ENCODE data around the gene DMD.
"Not testable (repeated sequence)": the region's sequence is repeated elsewhere in the genome, so short reads cannot be mapped to it uniquely, and the experiment has no call there.

DMD gene

DNA sequence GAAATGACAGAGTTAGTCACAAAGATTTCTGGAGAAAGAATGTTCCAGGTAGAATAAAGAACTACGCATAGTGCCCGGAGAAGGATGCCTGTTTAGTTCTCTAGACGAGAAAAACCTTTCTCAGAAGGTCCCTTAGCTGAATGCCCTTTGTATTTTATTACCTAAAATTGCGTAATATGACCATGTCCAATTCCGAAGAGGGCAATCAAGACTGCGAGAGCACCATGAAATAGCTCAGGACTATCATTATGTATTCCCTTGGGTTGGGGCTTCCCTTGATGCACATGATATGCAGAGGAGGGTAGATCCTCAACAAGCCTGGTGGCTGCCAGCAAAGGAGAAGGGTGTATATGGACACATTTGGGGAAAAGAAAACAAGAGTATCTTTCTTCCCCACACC, 1781.4 kb downstream of the DMD start:
- no peaks in the 10 kb centered on the region for H3K4me1 ChIP-seq
- TF ChIP-seq Cebpa-rat (IDR thresholded peaks at IDR 0.05) = peak; percentile 63; the same call in 1 of the 2 replicates
- no peaks in the 10 kb centered on the region for H3K9me3 ChIP-seq
- H3K4me3 ChIP-seq = no peak overlapping the region
- no peak overlapping the region for H3K9ac ChIP-seq
- H3K27me3 ChIP-seq = peaks cover 72% of the 10 kb centered on the region
- no peaks in the 10 kb centered on the region for H3K36me3 ChIP-seq
- no peaks in the 10 kb centered on the region for H4K20me1 ChIP-seq
- no peak overlapping the region for H3K4me2 ChIP-seq
- H3K27ac ChIP-seq = no peak overlapping the region

- Histone ChIP-seq H4K20me1 (no peaks in the 10 kb centered on the region), H3K4me3 (no peak overlapping the region), H3K4me1 (peaks cover 11% of the 10 kb centered on the region), H3K27ac (no peak overlapping the region), H3K9me3 (0 out of 2 replicates have a peak, but pooled peaks cover 4% of the 10 kb centered on the region), H3K36me3 (no peaks in the 10 kb centered on the region), H3K9ac (no peak overlapping the region; the same call in 1 of the 2 replicates), H3K27me3 (peaks cover 74% of the 10 kb centered on the region), H3K4me2 (peak overlapping the region; percentile 30; the same call in 1 of the 2 replicates)
- no peak for TF ChIP-seq Cebpa-rat (IDR thresholded peaks at IDR 0.05)
Observed at GRCh38 chrX:31423609-31424189, 1787.7 kb downstream of the DMD start.

GRCh38 chrX:31421441-31421840, 1789.9 kb downstream of the DMD start:
- no peak for TF ChIP-seq Cebpa-rat (IDR thresholded peaks at IDR 0.05)
- Histone ChIP-seq H3K27ac (no peak overlapping the region), H3K9me3 (peaks cover 7% of the 10 kb centered on the region; the same call in 1 of the 2 replicates), H4K20me1 (no peaks in the 10 kb centered on the region), H3K36me3 (no peaks in the 10 kb centered on the region), H3K4me1 (peaks cover 11% of the 10 kb centered on the region), H3K4me3 (no peak overlapping the region), H3K27me3 (peaks cover 73% of the 10 kb centered on the region), H3K9ac (no peak overlapping the region), H3K4me2 (no peak overlapping the region)

GRCh38 chrX:31420711-31421151, 1790.6 kb downstream of the DMD start:
- no peak overlapping the region for H3K27ac ChIP-seq
- H3K36me3 ChIP-seq = no peaks in the 10 kb centered on the region
- H3K9me3 ChIP-seq = peaks cover 7% of the 10 kb centered on the region; the same call in 1 of the 2 replicates
- H4K20me1 ChIP-seq = no peaks in the 10 kb centered on the region
- no peak overlapping the region for H3K9ac ChIP-seq
- peaks cover 11% of the 10 kb centered on the region for H3K4me1 ChIP-seq
- peaks cover 73% of the 10 kb centered on the region for H3K27me3 ChIP-seq
- TF ChIP-seq Cebpa-rat (IDR thresholded peaks at IDR 0.05) = no peak
- H3K4me2 ChIP-seq = no peak overlapping the region
- no peak overlapping the region for H3K4me3 ChIP-seq

DNA sequence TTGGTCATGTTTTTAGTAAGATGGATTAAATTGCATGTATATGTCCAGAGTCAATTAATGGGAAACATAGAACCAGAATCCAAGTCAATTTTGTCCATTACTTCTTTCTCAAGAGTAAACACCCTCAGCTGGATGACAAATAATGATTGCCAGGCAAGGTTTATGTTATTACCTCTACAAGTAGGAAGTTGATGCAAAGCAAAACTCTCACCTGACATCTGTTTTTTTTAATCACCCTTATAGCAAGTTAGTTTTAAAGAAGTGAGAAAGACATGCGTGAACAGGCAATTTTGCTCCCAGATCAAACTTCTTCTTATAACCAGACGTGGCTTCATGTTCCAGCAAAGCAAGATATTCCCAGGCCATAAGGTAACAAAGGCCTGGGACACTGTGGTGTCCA, 1791.0 kb downstream of the DMD start:
- peaks cover 7% of the 10 kb centered on the region; the same call in 1 of the 2 replicates for H3K9me3 ChIP-seq
- H3K4me2 ChIP-seq = no peak overlapping the region
- H4K20me1 ChIP-seq = no peaks in the 10 kb centered on the region
- H3K4me1 ChIP-seq = peaks cover 15% of the 10 kb centered on the region
- no peak for TF ChIP-seq Cebpa-rat (IDR thresholded peaks at IDR 0.05)
- no peak overlapping the region for H3K27ac ChIP-seq
- no peak overlapping the region for H3K9ac ChIP-seq
- no peaks in the 10 kb centered on the region for H3K36me3 ChIP-seq
- H3K27me3 ChIP-seq = peaks cover 73% of the 10 kb centered on the region
- no peak overlapping the region for H3K4me3 ChIP-seq

DNA sequence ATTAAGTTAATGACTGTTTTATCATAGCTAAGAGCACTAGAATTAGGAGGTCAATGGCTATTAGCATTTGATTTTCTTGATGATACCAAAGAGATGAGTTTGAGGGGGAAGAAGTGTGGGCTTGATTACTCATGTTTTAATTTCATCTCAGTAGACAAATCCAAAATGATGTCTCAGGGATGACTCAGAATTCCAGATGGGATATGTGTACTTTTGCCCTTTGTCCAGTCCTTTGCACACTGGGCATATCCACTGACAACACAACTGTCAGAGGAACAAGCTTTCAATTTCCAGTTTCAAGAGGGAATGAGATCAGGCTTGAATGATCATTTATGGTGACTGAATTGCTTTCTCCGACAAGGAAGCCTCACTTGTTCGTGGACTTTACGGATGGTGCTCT, 1814.2 kb downstream of the DMD start:
- Histone ChIP-seq H3K9me3 (peaks cover 15% of the 10 kb centered on the region), H3K27me3 (peaks cover 91% of the 10 kb centered on the region), H3K36me3 (no peaks in the 10 kb centered on the region), H3K4me2 (no peak overlapping the region), H3K4me1 (no peaks in the 10 kb centered on the region), H3K27ac (no peak overlapping the region), H3K4me3 (no peak overlapping the region), H3K9ac (no peak overlapping the region), H4K20me1 (no peaks in the 10 kb centered on the region)
- TF ChIP-seq Cebpa-rat (IDR thresholded peaks at IDR 0.05) = no peak

- Histone ChIP-seq H4K20me1 (no peaks in the 10 kb centered on the region), H3K9me3 (no peaks in the 10 kb centered on the region), H3K27ac (no peak overlapping the region), H3K4me3 (no peak overlapping the region), H3K9ac (no peak overlapping the region), H3K4me2 (no peak overlapping the region), H3K27me3 (peaks cover 92% of the 10 kb centered on the region), H3K4me1 (no peaks in the 10 kb centered on the region), H3K36me3 (no peaks in the 10 kb centered on the region)
- no peak for TF ChIP-seq Cebpa-rat (IDR thresholded peaks at IDR 0.05)
Observed at GRCh38 chrX:31392513-31392912, 1818.8 kb downstream of the DMD start.

GRCh38 chrX:31388946-31389345, 1822.4 kb downstream of the DMD start:
- Histone ChIP-seq H3K27me3 (peaks cover 84% of the 10 kb centered on the region), H3K36me3 (no peaks in the 10 kb centered on the region), H3K4me3 (no peak overlapping the region), H4K20me1 (no peaks in the 10 kb centered on the region), H3K4me1 (no peaks in the 10 kb centered on the region), H3K4me2 (no peak overlapping the region), H3K9me3 (no peaks in the 10 kb centered on the region), H3K9ac (no peak overlapping the region), H3K27ac (no peak overlapping the region)
- TF ChIP-seq Cebpa-rat (IDR thresholded peaks at IDR 0.05) = no peak

DNA sequence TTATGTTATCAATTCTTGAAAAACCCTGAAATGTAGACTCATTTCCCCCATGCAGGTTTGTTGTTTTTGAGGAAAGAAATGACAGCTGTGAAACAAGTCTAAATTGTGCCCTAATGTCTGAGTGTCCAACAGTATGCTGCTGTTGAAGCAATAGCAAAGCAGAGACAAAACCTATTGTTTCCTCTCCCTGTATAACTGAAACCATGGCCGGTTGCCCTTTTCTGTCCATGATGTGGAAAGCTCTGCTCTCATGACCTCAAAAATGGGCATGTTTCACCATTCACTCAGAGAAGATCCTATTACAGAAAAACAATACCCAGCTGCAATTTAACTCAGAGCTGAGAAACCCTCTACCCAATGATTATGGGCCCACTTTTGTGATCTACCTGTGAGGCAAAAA, 1826.9 kb downstream of the DMD start:
- Histone ChIP-seq H3K27me3 (peaks cover 63% of the 10 kb centered on the region), H3K9ac (no peak overlapping the region), H3K4me2 (no peak overlapping the region), H3K4me1 (no peaks in the 10 kb centered on the region), H3K27ac (no peak overlapping the region), H3K4me3 (no peak overlapping the region), H3K36me3 (no peaks in the 10 kb centered on the region), H4K20me1 (no peaks in the 10 kb centered on the region), H3K9me3 (no peaks in the 10 kb centered on the region)
- TF ChIP-seq Cebpa-rat (IDR thresholded peaks at IDR 0.05) = no peak

DNA sequence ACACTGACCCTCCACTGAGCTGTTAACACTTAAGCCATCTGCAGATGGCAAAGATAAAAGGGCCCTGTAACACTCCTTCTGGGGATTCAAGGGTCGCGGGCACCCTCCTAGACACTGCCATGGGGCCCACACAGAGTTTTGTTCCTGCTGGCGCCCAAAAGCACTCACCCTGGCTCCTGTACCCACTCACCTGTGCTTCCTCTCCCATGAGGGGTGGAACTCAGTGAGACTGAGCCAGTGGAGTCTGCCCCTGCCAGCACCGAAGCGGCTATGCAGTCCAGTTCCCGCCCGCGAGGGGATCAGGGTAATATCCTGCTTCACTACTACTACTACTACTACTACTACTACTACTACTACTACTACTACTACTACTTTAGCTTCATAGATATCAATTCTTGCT, 1827.4 kb downstream of the DMD start:
- no peak overlapping the region for H3K4me2 ChIP-seq
- no peaks in the 10 kb centered on the region for H3K9me3 ChIP-seq
- H3K27me3 ChIP-seq = peaks cover 63% of the 10 kb centered on the region
- no peaks in the 10 kb centered on the region for H4K20me1 ChIP-seq
- no peaks in the 10 kb centered on the region for H3K4me1 ChIP-seq
- H3K9ac ChIP-seq = no peak overlapping the region
- no peaks in the 10 kb centered on the region for H3K36me3 ChIP-seq
- TF ChIP-seq Cebpa-rat (IDR thresholded peaks at IDR 0.05) = no peak
- no peak overlapping the region for H3K27ac ChIP-seq
- H3K4me3 ChIP-seq = no peak overlapping the region

GRCh38 chrX:31378973-31379372, 1832.4 kb downstream of the DMD start:
- not testable (repeated sequence) for H3K36me3 ChIP-seq, H3K4me3 ChIP-seq, H3K27ac ChIP-seq, H3K4me2 ChIP-seq, H3K9ac ChIP-seq, H4K20me1 ChIP-seq, H3K4me1 ChIP-seq, H3K9me3 ChIP-seq
- peaks cover 68% of the 10 kb centered on the region for H3K27me3 ChIP-seq

DNA sequence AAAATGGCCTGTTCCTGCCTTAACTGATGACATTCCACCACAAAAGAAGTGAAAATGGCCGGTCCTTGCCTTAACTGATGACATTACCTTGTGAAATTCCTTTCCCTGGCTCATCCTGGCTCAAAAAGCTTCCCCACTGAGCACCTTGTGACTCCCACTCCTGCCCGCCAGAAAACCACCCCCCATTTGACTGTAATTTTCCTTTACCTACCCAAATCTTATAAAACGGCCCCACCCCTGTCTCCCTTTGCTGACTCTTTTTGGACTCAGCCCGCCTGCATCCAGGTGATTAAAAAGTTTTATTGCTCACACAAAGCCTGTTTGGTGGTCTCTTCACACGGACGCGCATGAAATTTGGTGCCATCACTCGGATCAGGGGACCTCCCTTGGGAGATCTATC, 1833.5 kb downstream of the DMD start:
- H3K4me1 ChIP-seq, H3K4me2 ChIP-seq, H3K36me3 ChIP-seq, H4K20me1 ChIP-seq, H3K4me3 ChIP-seq, H3K9me3 ChIP-seq, H3K9ac ChIP-seq, H3K27ac ChIP-seq: not testable (repeated sequence)
- peaks cover 57% of the 10 kb centered on the region for H3K27me3 ChIP-seq
